Uterus (tissue), 2 donors: ENCODE results near the gene NR1D2.

ENCODE experiments used
- CTCF ChIP-seq, 4 experiments: fragments of 200-600 bp in 2 of 4; fragments of 450-650 bp in 2 of 4; sonication (generic) in 2 of 4; IDR thresholded peaks; one replicate each; pipeline ENCODE4 v1.5.1; 2016 to 2019; ENCODE audit warnings: antibody characterized with exemption in 4 of 4, mild to moderate bottlenecking in 2 of 4, moderate library complexity in 1 of 4
- POLR2A ChIP-seq, 2 donors: fragments of 450-650 bp; IDR thresholded peaks; one replicate each; pipeline ENCODE4 v1.6.1; 2016; ENCODE audit warnings: antibody characterized with exemption in 2 of 2, mild to moderate bottlenecking in 1 of 2, moderate library complexity in 1 of 2

GRCh38 chr3:24003466-24003865 lies 58.4 kb downstream of the NR1D2 start:
- TF ChIP-seq CTCF (IDR thresholded peaks at IDR 0.05) (no peak), POLR2A (IDR thresholded peaks at IDR 0.05) (no peak)
